ENCODE data around the gene C16orf54.
A peak's percentile ranks its signal among the peaks of the same experiment; 100 is the strongest.
"Not testable (repeated sequence)": the region's sequence is repeated elsewhere in the genome, so short reads cannot be mapped to it uniquely, and the experiment has no call there.

C16orf54 gene

DNA sequence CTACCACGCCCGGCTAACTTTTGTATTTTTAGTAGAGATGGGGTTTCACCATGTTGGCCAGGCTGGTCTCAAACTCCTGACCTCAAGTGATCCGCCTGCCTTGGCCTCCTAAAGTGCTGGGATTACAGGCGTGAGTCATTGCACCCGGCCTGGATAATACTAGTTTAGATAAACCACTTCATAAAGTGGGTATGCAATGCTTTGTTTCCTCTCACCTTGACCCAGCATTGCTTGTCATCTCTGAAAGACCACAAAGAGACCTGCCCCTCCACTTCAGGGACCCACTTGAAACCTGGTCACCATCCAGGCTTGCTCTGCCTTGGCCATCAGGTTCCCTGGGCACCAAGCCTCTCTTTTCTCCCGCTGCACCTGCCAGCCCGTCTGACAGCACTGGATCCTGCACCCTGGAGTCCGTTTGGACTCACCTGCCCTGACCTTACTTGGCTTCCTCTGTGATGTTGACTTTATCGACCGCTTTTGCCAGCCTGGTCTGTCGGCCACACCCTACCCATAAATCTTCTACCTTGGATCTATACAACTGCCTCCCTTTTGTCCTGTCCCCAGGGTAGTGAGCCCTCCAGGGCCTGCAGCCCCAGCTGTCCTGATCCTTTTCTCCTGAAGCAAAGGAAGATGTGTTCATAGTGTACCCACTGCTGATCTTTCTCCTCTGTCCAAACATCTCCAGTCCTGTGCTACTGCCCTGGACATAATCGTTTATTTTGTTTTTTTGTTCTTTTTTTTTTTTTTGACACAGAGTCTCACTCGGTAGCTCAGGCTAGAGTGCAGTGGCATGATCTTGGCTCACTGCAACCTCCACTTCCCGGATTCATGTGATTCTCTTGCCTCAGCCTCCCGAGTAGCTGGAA, 19.6 kb upstream of the C16orf54 start:
- Histone ChIP-seq H2AK5ac (ENCODE audit: low read length) (no peak overlapping the region), H4K91ac (ENCODE audit: low read depth, low read length) (no peak overlapping the region), H2BK12ac (ENCODE audit: low read length) (no peak overlapping the region), H4K8ac (ENCODE audit: low read depth, low read length) (no peak overlapping the region), H3K36me3 (ENCODE audit: control insufficient read depth in 1 of 2, insufficient read depth in 2 of 2, low read length in 2 of 2) (no peaks in the 10 kb centered on the region), H2BK5ac (ENCODE audit: low read depth, low read length, poor library complexity) (no peak overlapping the region), H3K4me3 (ENCODE audit: low read depth, low read length) (no peak overlapping the region), H3K9me3 (ENCODE audit: insufficient read depth, low read depth, low read length) (no peaks in the 10 kb centered on the region), H4K12ac (ENCODE audit: low read depth, low read length) (no peak overlapping the region), H3K4ac (ENCODE audit: low read depth, low read length) (no peak overlapping the region), H3K4me1 (ENCODE audit: control insufficient read depth in 1 of 2, insufficient read depth in 2 of 2, low read length in 2 of 2) (peaks cover 5 to 6% of the 10 kb centered on the region in 2 experiments), H3K27me3 (ENCODE audit: insufficient read depth, low read length) (no peaks in the 10 kb centered on the region), H2BK120ac (ENCODE audit: insufficient read depth, low read length, poor library complexity) (no peak overlapping the region), H3K79me2 (ENCODE audit: control insufficient read depth, insufficient read depth, low read length, poor library complexity) (no peaks in the 10 kb centered on the region), H3K23ac (ENCODE audit: low read length) (no peak overlapping the region), H2AFZ (ENCODE audit: insufficient read depth, low read length, poor library complexity) (no peak overlapping the region), H3K79me1 (ENCODE audit: low read length) (peaks cover 1% of the 10 kb centered on the region), H3K4me2 (ENCODE audit: low read length) (no peak overlapping the region), H3K27ac (ENCODE audit: low read depth, low read length) (no peak overlapping the region), H3K9ac (ENCODE audit: low read length) (no peak overlapping the region), H3K18ac (ENCODE audit: low read length) (no peak overlapping the region), H3K14ac (ENCODE audit: low read length) (no peak overlapping the region)
- no CpG with 5 or more reads among the region's 15 CpGs for WGBS (ENCODE audit: extremely low coverage, insufficient coverage, insufficient read length)
- no peak for DNase-seq

DNA sequence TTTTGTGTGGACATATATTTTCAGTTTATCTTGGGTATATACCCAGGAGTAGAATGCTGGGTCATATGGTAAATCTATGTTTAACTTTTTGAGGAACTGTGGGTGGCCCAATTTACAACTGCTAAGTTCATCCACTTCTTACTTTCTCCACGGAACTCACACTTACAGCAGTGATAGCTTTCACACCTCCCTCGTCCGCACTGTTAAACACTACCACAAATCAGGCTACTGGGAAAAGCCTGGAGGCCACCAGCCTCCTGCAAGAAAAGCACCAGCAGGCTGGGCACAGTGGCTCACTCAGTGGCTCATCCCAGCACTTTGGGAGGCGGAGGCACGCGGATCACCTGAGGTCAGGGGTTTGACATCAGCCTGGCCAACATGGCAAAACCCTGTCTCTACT, 17.5 kb upstream of the C16orf54 start:
- Histone ChIP-seq H3K79me1 (ENCODE audit: low read length) (peaks cover 1% of the 10 kb centered on the region), H2AK5ac (ENCODE audit: low read length) (no peak overlapping the region), H3K4ac (ENCODE audit: low read depth, low read length) (no peak overlapping the region), H4K8ac (ENCODE audit: low read depth, low read length) (peak overlapping the region; percentile 34), H4K12ac (ENCODE audit: low read depth, low read length) (no peak overlapping the region), H3K9ac (ENCODE audit: low read length) (no peak overlapping the region), H3K18ac (ENCODE audit: low read length) (peak overlapping the region; percentile 56), H2BK120ac (ENCODE audit: insufficient read depth, low read length, poor library complexity) (no peak overlapping the region), H3K4me3 (ENCODE audit: low read depth, low read length) (no peak overlapping the region), H3K27ac (ENCODE audit: low read depth, low read length) (no peak overlapping the region), H3K27me3 (ENCODE audit: insufficient read depth, low read length) (no peaks in the 10 kb centered on the region), H3K14ac (ENCODE audit: low read length) (no peak overlapping the region), H3K36me3 (ENCODE audit: control insufficient read depth in 1 of 2, insufficient read depth in 2 of 2, low read length in 2 of 2) (no peaks in the 10 kb centered on the region), H3K9me3 (ENCODE audit: insufficient read depth, low read depth, low read length) (no peaks in the 10 kb centered on the region), H3K4me1 (ENCODE audit: control insufficient read depth in 1 of 2, insufficient read depth in 2 of 2, low read length in 2 of 2) (peaks cover 5 to 6% of the 10 kb centered on the region in 2 experiments), H4K91ac (ENCODE audit: low read depth, low read length) (no peak overlapping the region), H2BK12ac (ENCODE audit: low read length) (peak overlapping the region; percentile 4), H3K23ac (ENCODE audit: low read length) (no peak overlapping the region), H3K4me2 (ENCODE audit: low read length) (no peak overlapping the region), H2BK5ac (ENCODE audit: low read depth, low read length, poor library complexity) (no peak overlapping the region), H2AFZ (ENCODE audit: insufficient read depth, low read length, poor library complexity) (no peak overlapping the region), H3K79me2 (ENCODE audit: control insufficient read depth, insufficient read depth, low read length, poor library complexity) (no peaks in the 10 kb centered on the region)
- no peak for DNase-seq
- no CpG with 5 or more reads among the region's 6 CpGs for WGBS (ENCODE audit: extremely low coverage, insufficient coverage, insufficient read length)

DNA sequence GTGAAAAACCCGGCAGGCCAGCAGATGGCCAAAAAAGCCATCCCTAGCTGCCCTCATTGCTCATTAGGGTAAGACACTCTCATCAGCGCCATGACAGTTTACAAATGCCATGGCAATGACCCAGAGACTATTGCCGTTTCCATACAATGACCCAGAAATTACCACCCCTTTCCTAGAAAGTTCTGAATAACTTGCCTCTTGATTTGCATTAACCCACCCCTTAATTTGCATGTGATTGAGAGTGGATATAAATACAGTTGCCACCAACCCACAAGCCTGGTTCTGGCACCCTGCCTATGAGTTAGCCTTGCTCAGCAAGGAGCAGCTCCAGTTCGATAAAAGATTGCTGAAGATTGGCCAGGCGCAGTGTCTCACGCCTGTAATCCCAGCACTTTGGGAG, 16.1 kb upstream of the C16orf54 start:
- no peaks in the 10 kb centered on the region for H3K9me3 ChIP-seq (ENCODE audit: insufficient read depth, low read depth, low read length)
- no peak overlapping the region for H3K14ac ChIP-seq (ENCODE audit: low read length)
- H2AFZ ChIP-seq (ENCODE audit: insufficient read depth, low read length, poor library complexity) = no peak overlapping the region
- H3K79me1 ChIP-seq (ENCODE audit: low read length) = peaks cover 1% of the 10 kb centered on the region
- H3K27ac ChIP-seq (ENCODE audit: low read depth, low read length) = no peak overlapping the region
- H3K36me3 ChIP-seq (ENCODE audit: control insufficient read depth in 1 of 2, insufficient read depth in 2 of 2, low read length in 2 of 2) = no peaks in the 10 kb centered on the region
- no peak overlapping the region for H3K23ac ChIP-seq (ENCODE audit: low read length)
- H2AK5ac ChIP-seq (ENCODE audit: low read length) = no peak overlapping the region
- H3K4me2 ChIP-seq (ENCODE audit: low read length) = no peak overlapping the region
- no peak overlapping the region for H3K4ac ChIP-seq (ENCODE audit: low read depth, low read length)
- no CpG with 5 or more reads among the region's 6 CpGs for WGBS (ENCODE audit: extremely low coverage, insufficient coverage, insufficient read length)
- H4K91ac ChIP-seq (ENCODE audit: low read depth, low read length) = no peak overlapping the region
- H3K4me1 ChIP-seq (ENCODE audit: control insufficient read depth in 1 of 2, insufficient read depth in 2 of 2, low read length in 2 of 2) = peaks cover 5 to 8% of the 10 kb centered on the region in 2 experiments
- H4K8ac ChIP-seq (ENCODE audit: low read depth, low read length) = no peak overlapping the region
- H3K4me3 ChIP-seq (ENCODE audit: low read depth, low read length) = no peak overlapping the region
- H2BK12ac ChIP-seq (ENCODE audit: low read length) = no peak overlapping the region
- DNase-seq = no peak
- no peak overlapping the region for H2BK120ac ChIP-seq (ENCODE audit: insufficient read depth, low read length, poor library complexity)
- no peaks in the 10 kb centered on the region for H3K27me3 ChIP-seq (ENCODE audit: insufficient read depth, low read length)
- H3K79me2 ChIP-seq (ENCODE audit: control insufficient read depth, insufficient read depth, low read length, poor library complexity) = no peaks in the 10 kb centered on the region
- H3K9ac ChIP-seq (ENCODE audit: low read length) = no peak overlapping the region
- H4K12ac ChIP-seq (ENCODE audit: low read depth, low read length) = no peak overlapping the region
- H2BK5ac ChIP-seq (ENCODE audit: low read depth, low read length, poor library complexity) = no peak overlapping the region
- no peak overlapping the region for H3K18ac ChIP-seq (ENCODE audit: low read length)

DNA sequence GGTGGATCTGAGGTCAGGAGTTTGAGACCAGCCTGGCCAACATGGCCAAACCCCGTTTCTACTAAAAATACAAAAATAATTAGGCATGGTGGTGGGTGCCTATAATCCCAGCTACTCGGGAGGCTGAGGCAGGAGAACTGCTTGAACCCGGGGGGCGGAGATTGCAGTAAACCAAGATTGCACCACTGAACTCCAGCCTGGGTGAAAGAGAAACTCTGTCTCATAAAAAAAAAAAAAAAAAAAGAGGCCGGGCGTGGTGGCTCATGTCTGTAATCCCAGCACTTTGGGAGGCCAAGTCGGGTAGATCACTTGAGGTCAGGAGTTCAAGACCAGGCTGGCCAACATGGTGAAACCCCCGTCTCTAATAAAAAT, 15.5 kb upstream of the C16orf54 start:
- H3K27ac ChIP-seq (ENCODE audit: low read depth, low read length); H3K79me2 ChIP-seq (ENCODE audit: control insufficient read depth, insufficient read depth, low read length, poor library complexity); H2BK12ac ChIP-seq (ENCODE audit: low read length); H3K9ac ChIP-seq (ENCODE audit: low read length); H2AFZ ChIP-seq (ENCODE audit: insufficient read depth, low read length, poor library complexity); H3K23ac ChIP-seq (ENCODE audit: low read length); H3K4me1 ChIP-seq (ENCODE audit: control insufficient read depth in 1 of 2, insufficient read depth in 2 of 2, low read length in 2 of 2); DNase-seq; H2BK120ac ChIP-seq (ENCODE audit: insufficient read depth, low read length, poor library complexity); H2AK5ac ChIP-seq (ENCODE audit: low read length); H3K27me3 ChIP-seq (ENCODE audit: insufficient read depth, low read length); H3K4ac ChIP-seq (ENCODE audit: low read depth, low read length); H3K9me3 ChIP-seq (ENCODE audit: insufficient read depth, low read depth, low read length); H3K14ac ChIP-seq (ENCODE audit: low read length); H3K36me3 ChIP-seq (ENCODE audit: control insufficient read depth in 1 of 2, insufficient read depth in 2 of 2, low read length in 2 of 2); H4K12ac ChIP-seq (ENCODE audit: low read depth, low read length); H3K4me3 ChIP-seq (ENCODE audit: low read depth, low read length); H2BK5ac ChIP-seq (ENCODE audit: low read depth, low read length, poor library complexity); H3K4me2 ChIP-seq (ENCODE audit: low read length); H4K8ac ChIP-seq (ENCODE audit: low read depth, low read length); H3K79me1 ChIP-seq (ENCODE audit: low read length); H4K91ac ChIP-seq (ENCODE audit: low read depth, low read length); H3K18ac ChIP-seq (ENCODE audit: low read length): not testable (repeated sequence)
- no CpG with 5 or more reads among the region's 8 CpGs for WGBS (ENCODE audit: extremely low coverage, insufficient coverage, insufficient read length)
